Measurements from ENCODE around the gene CBFB. TPM values are rescaled to one million over a fixed set of nuclear protein-coding genes. Genes with fewer than 3 reads are reported as not detected.
"Not testable (repeated sequence)": the region's sequence is repeated elsewhere in the genome, so short reads cannot be mapped to it uniquely, and the experiment has no call there.

The CBFB gene
- 55.6 and 79.3 TPM in 2 replicates for total RNA-seq (2014; rRNA removed; shearing (Covaris generic); ENCODE audit: low replicate concordance)

- no peaks in the 10 kb centered on the region for H3K27me3 ChIP-seq (ENCODE audit: low read length)
- H2AFZ ChIP-seq (ENCODE audit: low read length), result peak within 1 kb of the TSS; percentile 93
- 0 out of 2 replicates have a peak, but pooled peaks cover 6% of the 10 kb centered on the region for H4K20me1 ChIP-seq (ENCODE audit: insufficient read depth, low read depth, low read length)
- DNase-seq, result peak; percentile 97
- H3K79me2 ChIP-seq (ENCODE audit: low read length), result peaks cover 52% of the 10 kb centered on the region
- H3K4me1 ChIP-seq (ENCODE audit: low read length), result peaks cover 34% of the 10 kb centered on the region
- H3K9me3 ChIP-seq (ENCODE audit: low read length), result no peaks in the 10 kb centered on the region
- no peaks in the 10 kb centered on the region for H3K9me2 ChIP-seq (replicated peaks; ENCODE audit: insufficient read depth, low read length)
- H3K36me3 ChIP-seq (ENCODE audit: insufficient read depth, low read length), result peaks cover 16% of the 10 kb centered on the region
- H3K4me3 ChIP-seq (ENCODE audit: low read length), result peak within 1 kb of the TSS; percentile 96
- peak within 1 kb of the TSS; percentile 78 for H3K27ac ChIP-seq (ENCODE audit: low read length)
- H3K9ac ChIP-seq (ENCODE audit: low read length), result peak within 1 kb of the TSS; percentile 97
- H3K4me2 ChIP-seq (ENCODE audit: low read depth, low read length, poor library complexity, severe bottlenecking), result peak within 1 kb of the TSS; percentile 98
Observed at GRCh38 chr16:67028696-67029253, at the start of gene CBFB. CBFB (plus strand) TSS chr16:67029149; CDS start chr16:67029408, 259 bp downstream.

DNA sequence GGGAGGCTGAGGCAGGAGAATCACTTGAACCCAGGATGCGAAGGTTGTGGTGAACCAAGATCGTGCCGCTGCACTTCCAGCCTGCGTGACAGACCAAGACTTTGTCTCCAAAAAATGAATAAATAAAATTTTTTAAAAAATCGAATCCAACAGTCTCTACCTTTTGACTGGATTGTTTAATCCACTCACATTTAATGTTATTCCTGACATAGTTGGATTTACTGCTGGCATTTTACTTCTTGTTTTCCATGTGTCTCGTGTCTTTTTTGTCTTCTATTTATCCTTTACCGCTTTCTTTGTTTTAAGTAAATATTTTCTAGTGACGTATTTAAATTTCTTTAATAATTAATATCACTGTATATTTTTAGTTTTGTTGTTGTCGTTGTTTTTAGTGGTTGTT, 45.9 kb upstream of the CBFB start:
- Histone ChIP-seq H4K20me1 (ENCODE audit: insufficient read depth, low read depth, low read length) (no peaks in the 10 kb centered on the region), H3K9me2 (replicated peaks; ENCODE audit: insufficient read depth, low read length) (no peaks in the 10 kb centered on the region)
- no peak for DNase-seq

DNA sequence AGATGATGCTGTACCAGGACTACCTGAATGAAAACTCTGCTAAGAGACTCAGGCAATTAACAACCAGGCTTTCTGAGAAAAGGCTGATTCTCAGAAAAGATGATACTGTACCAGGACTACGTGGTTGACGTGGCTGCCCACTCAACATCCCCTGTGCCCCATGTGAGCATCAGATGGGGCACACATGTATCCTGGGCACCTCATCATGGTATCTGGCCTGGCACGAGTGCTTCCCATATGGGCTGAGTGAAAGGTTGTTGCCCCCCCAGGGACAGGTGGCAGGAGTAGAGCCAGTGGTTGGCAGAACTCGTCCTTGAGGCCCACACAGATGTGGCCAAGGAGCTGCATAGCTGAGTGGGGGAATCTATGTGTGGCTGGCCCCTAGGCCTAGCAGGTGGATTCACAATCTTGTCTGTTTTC, 44.0 kb upstream of the CBFB start:
- Histone ChIP-seq H3K4me1 (ENCODE audit: low read length) (peaks cover 7% of the 10 kb centered on the region), H3K27me3 (ENCODE audit: low read length) (no peaks in the 10 kb centered on the region)
- no peak for DNase-seq

More for the DNA sequence above, 45.9 kb upstream of the CBFB start:
- Histone ChIP-seq H3K79me2 (ENCODE audit: low read length) (no peaks in the 10 kb centered on the region), H3K27me3 (ENCODE audit: low read length) (no peaks in the 10 kb centered on the region), H3K27ac (ENCODE audit: low read length) (no peak overlapping the region), H3K4me2 (ENCODE audit: low read depth, low read length, poor library complexity, severe bottlenecking) (no peak overlapping the region), H2AFZ (ENCODE audit: low read length) (no peak overlapping the region), H3K9ac (ENCODE audit: low read length) (no peak overlapping the region), H3K4me1 (ENCODE audit: low read length) (peaks cover 7% of the 10 kb centered on the region), H3K36me3 (ENCODE audit: insufficient read depth, low read length) (no peaks in the 10 kb centered on the region), H3K4me3 (ENCODE audit: low read length) (no peak overlapping the region), H3K9me3 (ENCODE audit: low read length) (no peaks in the 10 kb centered on the region)

DNA sequence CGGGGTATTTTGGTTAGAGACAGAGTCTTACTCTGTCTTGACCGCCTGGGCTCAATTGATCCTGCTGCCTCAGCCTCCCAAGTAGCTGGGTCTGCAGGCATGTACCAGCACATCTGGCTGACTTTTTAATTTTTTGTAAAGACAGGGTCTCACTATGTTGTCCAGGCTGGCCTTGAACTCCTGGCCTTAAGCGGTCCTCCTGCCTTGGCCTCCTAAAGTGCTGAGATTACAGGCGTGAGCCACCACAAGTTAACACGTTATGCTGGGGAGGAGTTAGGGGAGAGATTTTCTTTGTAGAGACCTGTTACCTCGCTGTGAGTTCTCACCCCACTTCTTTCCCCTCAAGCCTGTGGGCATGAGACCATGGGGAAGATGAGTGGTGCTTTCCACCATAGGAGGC, 42.4 kb upstream of the CBFB start:
- Histone ChIP-seq H3K36me3 (ENCODE audit: insufficient read depth, low read length) (no peaks in the 10 kb centered on the region), H3K4me3 (ENCODE audit: low read length) (no peak overlapping the region), H3K4me1 (ENCODE audit: low read length) (no peaks in the 10 kb centered on the region), H3K9ac (ENCODE audit: low read length) (no peak overlapping the region), H3K27ac (ENCODE audit: low read length) (no peak overlapping the region), H3K9me3 (ENCODE audit: low read length) (no peaks in the 10 kb centered on the region), H2AFZ (ENCODE audit: low read length) (no peak overlapping the region), H3K9me2 (replicated peaks; ENCODE audit: insufficient read depth, low read length) (no peaks in the 10 kb centered on the region), H3K79me2 (ENCODE audit: low read length) (no peaks in the 10 kb centered on the region), H3K27me3 (ENCODE audit: low read length) (no peaks in the 10 kb centered on the region), H4K20me1 (ENCODE audit: insufficient read depth, low read depth, low read length) (no peaks in the 10 kb centered on the region), H3K4me2 (ENCODE audit: low read depth, low read length, poor library complexity, severe bottlenecking) (no peak overlapping the region)
- DNase-seq, result no peak

More for the DNA sequence above, 44.0 kb upstream of the CBFB start:
- Histone ChIP-seq H3K4me2 (ENCODE audit: low read depth, low read length, poor library complexity, severe bottlenecking) (no peak overlapping the region), H4K20me1 (ENCODE audit: insufficient read depth, low read depth, low read length) (no peaks in the 10 kb centered on the region), H3K9me3 (ENCODE audit: low read length) (no peaks in the 10 kb centered on the region), H3K9me2 (replicated peaks; ENCODE audit: insufficient read depth, low read length) (no peaks in the 10 kb centered on the region), H3K4me3 (ENCODE audit: low read length) (no peak overlapping the region), H3K79me2 (ENCODE audit: low read length) (no peaks in the 10 kb centered on the region), H3K36me3 (ENCODE audit: insufficient read depth, low read length) (no peaks in the 10 kb centered on the region), H3K27ac (ENCODE audit: low read length) (no peak overlapping the region), H3K9ac (ENCODE audit: low read length) (no peak overlapping the region), H2AFZ (ENCODE audit: low read length) (peak overlapping the region; percentile 24; the same call in 1 of the 2 replicates)

GRCh38 chr16:66988197-66988788, 40.7 kb upstream of the CBFB start, which contains the start of gene CES4A:
CES4A (plus strand) TSS chr16:66988589; CDS start chr16:66988773, 184 bp downstream.
- H3K9ac ChIP-seq (ENCODE audit: low read length), result no peak within 1 kb of the TSS
- H3K9me2 ChIP-seq (replicated peaks; ENCODE audit: insufficient read depth, low read length), result no peaks in the 10 kb centered on the region
- H3K27me3 ChIP-seq (ENCODE audit: low read length), result no peaks in the 10 kb centered on the region
- H3K4me1 ChIP-seq (ENCODE audit: low read length), result no peaks in the 10 kb centered on the region
- no peak within 1 kb of the TSS for H3K27ac ChIP-seq (ENCODE audit: low read length)
- H4K20me1 ChIP-seq (ENCODE audit: insufficient read depth, low read depth, low read length), result no peaks in the 10 kb centered on the region
- H2AFZ ChIP-seq (ENCODE audit: low read length), result no peak within 1 kb of the TSS
- H3K4me3 ChIP-seq (ENCODE audit: low read length), result no peak within 1 kb of the TSS
- no peaks in the 10 kb centered on the region for H3K79me2 ChIP-seq (ENCODE audit: low read length)
- no peaks in the 10 kb centered on the region for H3K36me3 ChIP-seq (ENCODE audit: insufficient read depth, low read length)
- DNase-seq, result no peak
- H3K4me2 ChIP-seq (ENCODE audit: low read depth, low read length, poor library complexity, severe bottlenecking), result no peak within 1 kb of the TSS
- H3K9me3 ChIP-seq (ENCODE audit: low read length), result no peaks in the 10 kb centered on the region

DNA sequence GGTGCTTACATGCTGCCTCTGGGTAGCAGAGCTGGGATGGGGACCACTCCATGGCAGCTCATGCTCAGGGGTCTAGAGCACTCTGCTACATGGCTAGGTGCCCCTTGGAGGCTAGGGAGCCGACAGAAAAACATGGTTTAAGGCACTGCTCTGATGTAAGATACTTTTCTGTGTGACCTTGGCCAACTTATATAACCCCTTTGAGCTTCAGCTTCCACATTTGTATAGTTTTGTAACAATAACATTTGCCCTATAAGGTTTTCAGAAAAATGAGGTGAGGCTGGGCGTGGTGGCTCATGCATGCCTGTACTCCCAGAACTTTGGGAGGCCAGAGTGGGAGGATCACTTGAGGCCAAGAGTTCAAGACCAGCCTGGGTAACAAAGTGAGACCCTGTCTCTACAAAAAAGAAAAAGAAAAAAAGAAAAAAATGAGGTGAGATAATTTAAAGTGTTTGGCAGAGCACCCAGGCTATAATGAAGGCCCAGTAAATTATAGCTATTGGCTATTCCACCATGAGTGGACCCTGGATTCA, 37.3 kb upstream of the CBFB start:
- no peak overlapping the region for H2AFZ ChIP-seq (ENCODE audit: low read length)
- no peaks in the 10 kb centered on the region for H4K20me1 ChIP-seq (ENCODE audit: insufficient read depth, low read depth, low read length)
- H3K4me3 ChIP-seq (ENCODE audit: low read length), result no peak overlapping the region
- no peak overlapping the region for H3K9ac ChIP-seq (ENCODE audit: low read length)
- H3K79me2 ChIP-seq (ENCODE audit: low read length), result no peaks in the 10 kb centered on the region
- no peak for DNase-seq
- no peak overlapping the region for H3K27ac ChIP-seq (ENCODE audit: low read length)
- no peak overlapping the region for H3K4me2 ChIP-seq (ENCODE audit: low read depth, low read length, poor library complexity, severe bottlenecking)
- H3K4me1 ChIP-seq (ENCODE audit: low read length), result no peaks in the 10 kb centered on the region
- H3K36me3 ChIP-seq (ENCODE audit: insufficient read depth, low read length), result no peaks in the 10 kb centered on the region
- no peaks in the 10 kb centered on the region for H3K27me3 ChIP-seq (ENCODE audit: low read length)
- H3K9me3 ChIP-seq (ENCODE audit: low read length), result no peaks in the 10 kb centered on the region
- no peaks in the 10 kb centered on the region for H3K9me2 ChIP-seq (replicated peaks; ENCODE audit: insufficient read depth, low read length)

- not testable (repeated sequence) for H3K27ac ChIP-seq (ENCODE audit: low read length); H3K27me3 ChIP-seq (ENCODE audit: low read length); H4K20me1 ChIP-seq (ENCODE audit: insufficient read depth, low read depth, low read length); DNase-seq; H3K79me2 ChIP-seq (ENCODE audit: low read length); H3K9me3 ChIP-seq (ENCODE audit: low read length); H3K9ac ChIP-seq (ENCODE audit: low read length); H3K9me2 ChIP-seq (replicated peaks; ENCODE audit: insufficient read depth, low read length); H3K36me3 ChIP-seq (ENCODE audit: insufficient read depth, low read length); H3K4me1 ChIP-seq (ENCODE audit: low read length); H3K4me3 ChIP-seq (ENCODE audit: low read length); H3K4me2 ChIP-seq (ENCODE audit: low read depth, low read length, poor library complexity, severe bottlenecking); H2AFZ ChIP-seq (ENCODE audit: low read length)
Observed at GRCh38 chr16:66993558-66993957, 35.4 kb upstream of the CBFB start.

GRCh38 chr16:66996324-66996982, 32.5 kb upstream of the CBFB start:
- Histone ChIP-seq H3K36me3 (ENCODE audit: insufficient read depth, low read length) (no peaks in the 10 kb centered on the region), H2AFZ (ENCODE audit: low read length) (no peak overlapping the region), H4K20me1 (ENCODE audit: insufficient read depth, low read depth, low read length) (no peaks in the 10 kb centered on the region), H3K9me2 (replicated peaks; ENCODE audit: insufficient read depth, low read length) (no peaks in the 10 kb centered on the region), H3K4me3 (ENCODE audit: low read length) (no peak overlapping the region), H3K4me2 (ENCODE audit: low read depth, low read length, poor library complexity, severe bottlenecking) (no peak overlapping the region), H3K9ac (ENCODE audit: low read length) (no peak overlapping the region), H3K27ac (ENCODE audit: low read length) (no peak overlapping the region), H3K27me3 (ENCODE audit: low read length) (no peaks in the 10 kb centered on the region), H3K4me1 (ENCODE audit: low read length) (peaks cover 5% of the 10 kb centered on the region; the same call in 1 of the 2 replicates), H3K79me2 (ENCODE audit: low read length) (no peaks in the 10 kb centered on the region), H3K9me3 (ENCODE audit: low read length) (no peaks in the 10 kb centered on the region)
- no peak for DNase-seq
